Mucosa of descending colon (tissue), 3 donors: ENCODE results near the gene WNT7B. TPM values are rescaled to one million over a fixed set of nuclear protein-coding genes. Genes with fewer than 3 reads are reported as not detected.

Experiments used
- ATAC-seq: fragments of 200-7000 bp; cut with Tn5 transposase; one replicate; pipeline ENCODE4 v1.9.1; 2020; ENCODE audit warnings: mild to moderate bottlenecking, moderate library complexity
- DNase-seq, 3 donors: peaks; one replicate each; pipeline ENCODE4 v3.0.0-alpha.2; 2020
- H3K36me3 ChIP-seq: fragments of 200-600 bp; one replicate; pipeline ENCODE4 v1.8.0; 2021; ENCODE audit warnings: low read depth, mild to moderate bottlenecking
- H3K4me1 ChIP-seq: fragments of 200-600 bp; one replicate; pipeline ENCODE4 v1.8.0; 2021; ENCODE audit warnings: low read depth, mild to moderate bottlenecking
- H3K4me3 ChIP-seq: fragments of 200-600 bp; one replicate; pipeline ENCODE4 v1.8.0; 2021; ENCODE audit warnings: mild to moderate bottlenecking
- H3K9me3 ChIP-seq: fragments of 200-600 bp; one replicate; pipeline ENCODE4 v1.8.0; 2021; ENCODE audit warnings: mild to moderate bottlenecking
- intact Hi-C, 2 donors: fragments of 100-400 bp; cut with DNase I in 1 of 2; cut with micrococcal nuclease in 1 of 2; formaldehyde crosslinking; loops; one replicate each; pipeline versions ENCODE4 v1.11.0 to v1.11.1; 2022; cut with DNase I, micrococcal nuclease
- total RNA-seq, 3 donors: library from RNA; stranded (reverse); fragmentation: NEBNext Ultra II Directional in 2 of 3; extraction: Animal tissue kit (Norgen Biotek cat#: 25700) in 2 of 3; gene quantifications; one replicate each; pipeline versions ENCODE4 v1.2.1 to v1.2.4, GENCODE V29; 2021 to 2023
- TF ChIP-seq, protein P1 (sequence below): fragments of 200-600 bp; IDR thresholded peaks from one replicate; pipeline ENCODE4 v1.8.0; 2022; ENCODE audit warnings: antibody characterized with exemption, mild to moderate bottlenecking
- donor health status: DM: no; HTN: no; CAD: no; lungs with moderate emphysema.
- donor health status: DM: no; HTN: no; CAD: no.
- donor health status: DM: no; HTN: yes; CAD: no.

WNT7B gene
- total RNA-seq, 3 donors from 2014 or later: not detected

GRCh38 chr22:45966320-45966894, 10.6 kb downstream of the WNT7B start:
- H3K36me3 ChIP-seq: no peaks in the 10 kb centered on the region
- DNase-seq: no peak
- peaks cover 2% of the 10 kb centered on the region for H3K4me1 ChIP-seq
- TF ChIP-seq, protein P1, sequence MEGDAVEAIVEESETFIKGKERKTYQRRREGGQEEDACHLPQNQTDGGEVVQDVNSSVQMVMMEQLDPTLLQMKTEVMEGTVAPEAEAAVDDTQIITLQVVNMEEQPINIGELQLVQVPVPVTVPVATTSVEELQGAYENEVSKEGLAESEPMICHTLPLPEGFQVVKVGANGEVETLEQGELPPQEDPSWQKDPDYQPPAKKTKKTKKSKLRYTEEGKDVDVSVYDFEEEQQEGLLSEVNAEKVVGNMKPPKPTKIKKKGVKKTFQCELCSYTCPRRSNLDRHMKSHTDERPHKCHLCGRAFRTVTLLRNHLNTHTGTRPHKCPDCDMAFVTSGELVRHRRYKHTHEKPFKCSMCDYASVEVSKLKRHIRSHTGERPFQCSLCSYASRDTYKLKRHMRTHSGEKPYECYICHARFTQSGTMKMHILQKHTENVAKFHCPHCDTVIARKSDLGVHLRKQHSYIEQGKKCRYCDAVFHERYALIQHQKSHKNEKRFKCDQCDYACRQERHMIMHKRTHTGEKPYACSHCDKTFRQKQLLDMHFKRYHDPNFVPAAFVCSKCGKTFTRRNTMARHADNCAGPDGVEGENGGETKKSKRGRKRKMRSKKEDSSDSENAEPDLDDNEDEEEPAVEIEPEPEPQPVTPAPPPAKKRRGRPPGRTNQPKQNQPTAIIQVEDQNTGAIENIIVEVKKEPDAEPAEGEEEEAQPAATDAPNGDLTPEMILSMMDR: no peak
- ATAC-seq: no peak
- H3K9me3 ChIP-seq: no peaks in the 10 kb centered on the region
- no peak overlapping the region for H3K4me3 ChIP-seq
- intact Hi-C loops: no loop called here

DNA sequence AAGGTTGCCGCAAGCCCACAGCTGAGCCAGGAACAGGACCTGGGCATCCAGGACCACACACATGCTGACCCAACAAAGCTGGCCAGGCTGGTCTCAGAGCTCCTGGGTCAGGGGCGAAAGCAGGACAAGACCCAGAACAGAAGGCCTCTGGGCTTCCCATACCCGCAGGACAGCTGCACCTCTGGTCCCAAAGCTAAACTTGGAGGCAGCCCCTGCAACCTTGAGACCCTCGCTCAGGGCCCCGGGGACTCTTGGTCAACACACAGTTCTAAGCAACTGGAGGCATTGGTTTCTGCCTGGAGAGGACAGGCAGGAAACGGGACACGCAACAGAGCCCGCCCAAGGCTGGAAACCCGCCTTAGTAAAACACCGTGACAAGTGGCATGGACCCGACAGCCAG, 11.4 kb downstream of the WNT7B start:
- ATAC-seq: no peak
- no peak for DNase-seq
- Histone ChIP-seq H3K9me3 (no peaks in the 10 kb centered on the region), H3K4me3 (no peak overlapping the region), H3K36me3 (no peaks in the 10 kb centered on the region), H3K4me1 (no peaks in the 10 kb centered on the region)
- TF ChIP-seq, protein P1: no peak
- intact Hi-C loops: no loop called here

DNA sequence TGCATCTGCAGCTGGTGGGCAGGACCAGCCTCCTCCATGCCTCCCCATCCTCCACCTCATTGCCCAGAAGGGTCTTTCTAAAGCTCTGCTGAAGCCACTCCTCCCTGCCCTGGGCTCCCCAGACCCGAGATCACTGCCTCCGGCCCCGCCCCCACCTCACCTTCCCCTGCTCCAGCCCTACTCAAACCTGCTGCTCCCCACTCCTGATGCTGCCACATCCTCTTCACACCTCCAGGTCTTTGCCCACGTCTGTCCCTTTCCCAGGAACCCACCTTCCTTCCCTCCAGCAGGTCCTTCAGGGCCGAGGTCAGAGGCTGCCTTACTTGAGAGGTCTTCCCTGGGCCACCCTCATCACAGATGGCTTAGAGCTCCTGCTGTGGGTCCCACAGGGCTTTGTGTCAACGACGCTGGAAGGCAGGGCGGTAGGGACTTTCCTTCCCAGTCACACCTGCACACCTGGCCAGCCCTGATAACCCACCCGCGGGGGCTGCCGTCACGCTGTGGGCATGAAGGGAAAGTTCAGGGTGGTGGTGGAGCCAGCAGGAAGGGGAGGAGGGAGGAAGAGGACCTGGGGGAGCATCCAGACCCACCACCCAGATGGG, 11.9 kb downstream of the WNT7B start:
- Histone ChIP-seq H3K9me3 (no peaks in the 10 kb centered on the region), H3K4me3 (no peak overlapping the region), H3K36me3 (no peaks in the 10 kb centered on the region), H3K4me1 (no peaks in the 10 kb centered on the region)
- TF ChIP-seq, protein P1: no peak
- DNase-seq (no peak), ATAC-seq (no peak)
- intact Hi-C loops: no loop called here

- no peaks in the 10 kb centered on the region for H3K36me3 ChIP-seq
- H3K4me1 ChIP-seq: no peaks in the 10 kb centered on the region
- TF ChIP-seq, protein P1: no peak
- intact Hi-C loops: no loop called here
- no peak overlapping the region for H3K4me3 ChIP-seq
- no peaks in the 10 kb centered on the region for H3K9me3 ChIP-seq
- DNase-seq: no peak
- ATAC-seq: no peak
Observed at GRCh38 chr22:45964372-45964771, 12.6 kb downstream of the WNT7B start.

GRCh38 chr22:45963821-45964220, 13.1 kb downstream of the WNT7B start:
- ATAC-seq (no peak), DNase-seq (no peak)
- no peaks in the 10 kb centered on the region for H3K36me3 ChIP-seq
- intact Hi-C loops: no loop called here
- TF ChIP-seq, protein P1: no peak
- no peaks in the 10 kb centered on the region for H3K9me3 ChIP-seq
- no peaks in the 10 kb centered on the region for H3K4me1 ChIP-seq
- H3K4me3 ChIP-seq: no peak overlapping the region
